GM18507 (cell line): ENCODE results near the gene CLEC10A.
"Not testable (repeated sequence)": the region's sequence is repeated elsewhere in the genome, so short reads cannot be mapped to it uniquely, and the experiment has no call there.

Experiments
- DNase-seq: peaks from one replicate; pipeline ENCODE4 v3.0.0; 2011; ENCODE audit warnings: low read depth; ENCODE audit not compliant: insufficient read length; ENCODE audit errors: extremely low spot score
- FAIRE-seq: peaks from 2 replicates; lab custom pipeline; 2011; peaks lifted over from hg19 to GRCh38; lab: Jason Lieb, UNC

Gene CLEC10A, protein sequence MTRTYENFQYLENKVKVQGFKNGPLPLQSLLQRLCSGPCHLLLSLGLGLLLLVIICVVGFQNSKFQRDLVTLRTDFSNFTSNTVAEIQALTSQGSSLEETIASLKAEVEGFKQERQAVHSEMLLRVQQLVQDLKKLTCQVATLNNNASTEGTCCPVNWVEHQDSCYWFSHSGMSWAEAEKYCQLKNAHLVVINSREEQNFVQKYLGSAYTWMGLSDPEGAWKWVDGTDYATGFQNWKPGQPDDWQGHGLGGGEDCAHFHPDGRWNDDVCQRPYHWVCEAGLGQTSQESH

DNA sequence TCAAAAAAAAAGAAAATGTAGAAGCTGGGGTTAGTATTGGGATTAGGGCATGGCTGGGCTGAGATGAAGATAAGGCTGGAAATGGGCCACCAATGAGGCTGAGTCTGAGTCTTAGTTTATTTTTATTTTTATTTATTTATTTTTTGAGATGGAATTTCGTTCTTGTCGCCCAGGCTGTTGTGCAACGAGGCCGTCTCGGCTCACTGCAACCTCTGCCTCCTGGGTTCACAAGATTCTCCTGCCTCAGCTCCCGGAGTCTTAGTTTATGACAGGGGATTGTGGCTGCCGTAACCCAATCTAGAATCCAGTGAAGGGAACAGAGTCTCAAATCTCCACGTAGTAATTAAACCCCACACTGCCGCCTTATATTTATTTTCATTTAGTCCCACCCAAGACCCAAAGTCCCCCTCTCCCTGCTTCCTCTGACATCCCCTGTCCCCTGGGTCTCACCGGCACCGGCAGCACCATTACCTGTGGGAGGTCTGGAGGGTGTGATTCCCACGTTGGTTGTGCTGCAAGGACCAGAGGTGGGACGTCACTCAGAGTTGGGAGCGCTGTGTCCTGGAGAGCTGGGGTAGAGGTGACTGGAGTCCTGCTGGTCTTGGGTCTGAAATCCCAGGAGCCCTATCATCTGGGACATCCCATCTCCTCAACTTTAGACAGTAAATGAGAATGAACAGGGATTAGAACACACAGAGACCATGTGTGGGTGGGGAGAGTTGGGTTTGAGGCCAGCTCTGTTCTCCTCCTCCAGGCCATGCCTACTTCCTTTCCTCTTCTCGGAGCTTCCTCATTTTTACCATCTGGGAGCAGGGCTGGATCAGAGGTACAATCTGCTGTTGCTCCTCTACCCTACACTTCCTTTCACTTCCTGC is at the start of gene CLEC10A:
Gene CLEC10A, minus strand, starts transcription at position 671 of the 875 bp plus-strand sequence. CDS start 1,439 bp downstream, outside the sequence.
- FAIRE-seq = no peak

GRCh38 chr17:7129311-7129710 is 49.3 kb upstream of the CLEC10A start:
- no peak for FAIRE-seq

More for the DNA sequence above, at the start of gene CLEC10A:
- DNase-seq = no peak

DNA sequence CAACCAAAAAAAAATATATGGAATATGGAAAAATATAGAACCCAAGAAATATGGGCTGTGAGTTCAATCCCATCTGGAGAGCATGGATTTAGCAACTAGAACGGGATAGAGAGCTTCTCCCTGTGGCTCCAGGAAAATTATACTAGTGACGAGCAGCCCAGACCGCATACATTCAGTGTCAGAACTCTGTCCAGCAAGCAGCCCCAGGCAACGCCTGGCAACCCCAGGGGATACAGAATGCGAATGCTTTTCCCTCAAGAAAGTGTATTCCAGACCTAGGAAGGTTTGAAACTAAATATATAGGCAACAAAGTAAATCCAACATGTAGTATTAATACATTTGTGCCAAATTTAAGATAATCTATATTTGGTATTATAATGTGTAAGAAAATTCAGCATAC is 48.1 kb upstream of the CLEC10A start:
- DNase-seq (no peak), FAIRE-seq (no peak)

More at GRCh38 chr17:7129311-7129710, 49.3 kb upstream of the CLEC10A start:
- no peak for DNase-seq

GRCh38 chr17:7127501-7127900 is 47.5 kb upstream of the CLEC10A start:
- not testable (repeated sequence) for FAIRE-seq, DNase-seq

DNA sequence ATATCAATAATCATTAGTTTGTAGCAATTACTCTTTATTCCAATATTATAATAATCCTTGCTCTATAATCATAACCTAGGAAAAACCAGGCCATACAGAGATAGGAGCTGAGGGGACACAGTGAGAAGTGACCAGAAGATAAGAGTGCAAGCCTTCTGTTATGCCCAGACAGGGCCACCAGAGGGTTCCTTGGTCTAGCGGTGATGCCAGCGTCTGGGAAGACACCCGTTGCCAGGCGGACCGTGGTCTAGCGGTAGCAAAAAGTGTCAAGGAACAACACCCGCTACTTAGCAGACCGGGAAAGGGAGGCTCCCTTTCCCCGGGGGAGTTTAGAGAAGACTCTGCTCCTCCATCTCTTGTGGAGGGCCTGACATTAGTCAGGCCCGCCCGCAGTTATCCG is 46.3 kb upstream of the CLEC10A start:
- not testable (repeated sequence) for DNase-seq, FAIRE-seq

GRCh38 chr17:7124923-7125322 is 44.9 kb upstream of the CLEC10A start:
- DNase-seq (no peak), FAIRE-seq (no peak)

DNA sequence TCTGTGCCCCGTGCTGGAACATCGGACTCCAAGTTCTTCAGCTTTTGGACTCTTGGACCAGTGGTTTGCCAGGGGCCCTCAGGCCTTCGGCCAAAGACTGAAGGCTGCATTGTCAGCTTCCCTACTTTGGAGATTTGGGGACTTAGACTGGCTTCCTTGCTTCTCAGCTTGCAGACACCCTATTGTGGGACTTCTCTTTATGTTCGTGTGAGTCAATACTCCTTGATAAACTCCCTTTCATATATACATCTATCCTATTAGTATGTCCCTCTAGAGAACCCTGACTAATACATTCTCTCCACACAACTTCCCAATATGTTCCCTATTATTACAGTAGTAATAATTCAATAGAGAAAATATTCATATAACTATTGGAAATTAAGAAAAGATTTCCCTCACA is 43.8 kb upstream of the CLEC10A start:
- FAIRE-seq (no peak), DNase-seq (no peak)

- no peak for DNase-seq
- FAIRE-seq = peak; percentile 18
Measured at GRCh38 chr17:7122381-7122780, 42.3 kb upstream of the CLEC10A start.

GRCh38 chr17:7120635-7121034 is 40.6 kb upstream of the CLEC10A start:
- FAIRE-seq, DNase-seq: not testable (repeated sequence)

GRCh38 chr17:7120123-7120522 is 40.1 kb upstream of the CLEC10A start:
- FAIRE-seq = no peak
- DNase-seq = no peak

GRCh38 chr17:7119314-7119713 is 39.3 kb upstream of the CLEC10A start:
- FAIRE-seq = no peak
- no peak for DNase-seq

GRCh38 chr17:7114875-7115614 is 35.0 kb upstream of the CLEC10A start:
- FAIRE-seq = no peak

DNA sequence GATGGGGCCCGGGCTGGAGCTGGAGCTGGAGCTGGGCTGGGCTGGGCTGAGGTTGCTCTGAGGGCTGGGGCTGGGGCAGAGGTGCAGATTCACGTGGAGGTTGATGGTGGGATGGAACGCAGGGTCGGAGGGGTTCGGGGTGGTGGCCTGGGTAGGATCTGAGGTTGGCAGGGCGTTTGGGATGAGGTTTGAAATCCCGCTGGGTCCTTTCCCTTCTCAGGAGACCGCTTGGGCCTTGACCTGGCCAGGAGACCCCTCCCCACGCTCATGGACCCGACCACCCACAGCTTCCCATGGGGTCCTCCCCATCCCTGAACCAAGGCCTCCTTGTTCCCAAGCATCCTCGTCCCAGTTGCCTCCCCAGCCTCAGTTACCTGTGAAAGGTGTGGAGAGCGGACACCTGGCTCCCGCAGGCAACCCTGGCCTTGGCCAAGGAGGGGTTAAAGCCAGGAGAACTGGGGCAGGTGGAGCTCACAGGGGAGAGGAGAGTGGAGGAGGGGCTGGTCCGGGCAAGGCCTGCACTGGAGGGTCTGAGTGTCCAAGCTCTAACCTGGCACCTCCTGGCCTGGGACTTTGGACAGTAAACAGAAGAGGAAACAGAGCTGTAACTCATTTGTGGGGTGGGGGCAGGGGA is 34.3 kb upstream of the CLEC10A start, which contains the start of gene ASGR2:
Gene ASGR2, minus strand, starts transcription at position 582 of the 634 bp plus-strand sequence. CDS start 582 bp downstream, outside the sequence.
- DNase-seq = no peak

More at GRCh38 chr17:7114875-7115614, 35.0 kb upstream of the CLEC10A start:
- no peak for DNase-seq

GRCh38 chr17:7113273-7114071 is 33.4 kb upstream of the CLEC10A start:
- DNase-seq (no peak), FAIRE-seq (peak; percentile 45)

More for the DNA sequence above, 34.3 kb upstream of the CLEC10A start, which contains the start of gene ASGR2:
- no peak for FAIRE-seq

DNA sequence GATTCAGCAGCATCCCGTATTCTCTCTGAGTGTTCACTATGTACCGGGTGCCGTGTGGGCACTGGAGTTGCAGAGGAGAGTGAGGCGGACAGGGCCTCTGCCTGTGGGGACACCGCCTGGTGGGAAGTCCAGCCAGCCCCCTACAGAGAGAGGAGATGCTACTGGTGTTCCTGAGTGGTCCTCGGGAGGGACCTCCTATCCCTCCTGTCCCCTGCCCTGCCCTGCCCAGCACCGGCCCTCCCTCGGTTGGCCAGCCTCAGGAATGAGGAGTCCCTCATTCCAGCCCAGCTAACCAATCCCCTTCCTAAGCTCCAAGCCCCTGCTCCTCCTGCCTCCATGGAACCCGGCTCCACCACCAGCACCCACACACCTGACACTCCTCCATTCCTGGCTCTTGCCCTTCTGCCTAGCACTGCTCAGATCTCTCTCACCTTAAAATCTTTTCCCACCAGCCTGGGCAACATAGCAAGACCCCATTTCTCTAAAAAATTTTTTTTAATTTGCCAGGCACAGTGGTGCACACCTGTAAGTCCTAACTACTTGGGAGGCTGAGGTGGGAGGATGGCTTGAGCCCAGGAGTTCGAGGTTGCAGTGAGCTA is 32.6 kb upstream of the CLEC10A start:
- DNase-seq = no peak
- no peak for FAIRE-seq

DNA sequence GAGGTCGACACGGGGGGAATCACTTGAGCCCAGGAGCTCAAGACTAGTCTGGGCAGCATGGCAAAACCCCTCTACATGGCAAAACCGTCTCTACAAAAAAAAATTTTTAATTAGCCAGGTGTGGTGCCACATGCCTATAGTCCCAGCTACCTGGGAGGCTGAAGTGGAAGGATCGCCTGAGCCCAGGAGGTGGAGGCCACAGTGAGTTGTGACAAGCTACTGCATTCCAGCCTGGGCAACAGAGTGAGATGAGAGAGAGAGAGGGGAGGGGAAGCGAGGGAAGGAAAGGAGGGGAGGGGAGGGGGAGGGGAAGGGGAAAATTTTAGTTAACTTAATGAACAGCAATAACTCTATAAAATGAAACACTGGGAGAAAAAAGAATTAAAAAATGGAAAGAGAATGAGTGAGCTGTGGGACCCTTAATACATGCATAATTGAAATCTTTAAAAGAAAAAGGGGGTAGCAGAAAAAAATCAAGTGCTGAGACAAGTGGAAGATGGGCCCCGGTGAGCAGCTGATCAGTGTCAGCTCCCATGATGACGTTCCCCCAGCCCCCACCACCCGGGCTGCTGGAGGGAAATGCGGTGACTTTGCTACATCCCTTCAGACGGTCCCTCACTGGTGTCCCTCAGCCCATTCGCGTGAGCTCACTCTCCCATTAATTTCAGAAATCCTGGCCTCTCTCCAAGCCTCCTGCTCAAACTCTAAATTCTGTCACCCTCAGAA is 31.9 kb upstream of the CLEC10A start:
- FAIRE-seq (no peak), DNase-seq (no peak)

- DNase-seq (no peak), FAIRE-seq (no peak)
Measured at GRCh38 chr17:7110617-7111306, 30.7 kb upstream of the CLEC10A start.
